HepG2 (cell line): ENCODE data around the gene MAPRE3. TPM values are rescaled to one million over a fixed set of nuclear protein-coding genes. Genes with fewer than 3 reads are reported as not detected.

Experiments used
- ETV6 ChIP-seq: sonication (generic); formaldehyde crosslinking; conservative IDR thresholded peaks from 2 replicates; pipeline ENCODE4 v1.4.0; 2020; ENCODE audit warnings: missing genetic modification reagents
- IKZF4 ChIP-seq: sonication (generic); formaldehyde crosslinking; IDR thresholded peaks from 2 replicates; pipeline ENCODE4 v1.5.1; 2020; ENCODE audit warnings: borderline replicate concordance, mild to moderate bottlenecking, low read depth, missing genetic modification reagents; ENCODE audit errors: not compliant biosample characterization
- KLF13 ChIP-seq: sonication (generic); formaldehyde crosslinking; IDR thresholded peaks from 2 replicates; pipeline ENCODE4 v1.4.0; 2020; ENCODE audit warnings: mild to moderate bottlenecking, missing genetic modification reagents
- MEF2D ChIP-seq: sonication (generic); formaldehyde crosslinking; IDR thresholded peaks from 2 replicates; pipeline ENCODE4 v1.5.1; 2020; ENCODE audit warnings: mild to moderate bottlenecking, missing genetic modification reagents
- MLLT10 ChIP-seq: sonication (generic); formaldehyde crosslinking; IDR thresholded peaks from 2 replicates; pipeline ENCODE4 v1.4.0; 2020; ENCODE audit warnings: missing genetic modification reagents
- PAWR ChIP-seq: sonication (generic); formaldehyde crosslinking; IDR thresholded peaks from 2 replicates; pipeline ENCODE4 v1.4.0; 2020; ENCODE audit warnings: missing genetic modification reagents, mild to moderate bottlenecking, borderline replicate concordance
- RNF2 ChIP-seq: fragments of 450-650 bp; conservative IDR thresholded peaks from 2 replicates; pipeline ENCODE4 v1.6.1; 2016; ENCODE audit warnings: low read depth
- SMC3 ChIP-seq: IDR thresholded peaks from 2 replicates; pipeline ENCODE4 v1.6.1; 2011; ENCODE audit warnings: low read length, improper control_type of control experiment
- YEATS2 ChIP-seq: sonication (generic); formaldehyde crosslinking; IDR thresholded peaks from 2 replicates; pipeline ENCODE4 v1.4.0; 2020; ENCODE audit warnings: missing genetic modification reagents, borderline replicate concordance
- ZNF138 ChIP-seq: sonication (generic); formaldehyde crosslinking; IDR thresholded peaks from 2 replicates; pipeline ENCODE4 v1.5.0; 2020; ENCODE audit warnings: mild to moderate bottlenecking, low read depth, missing genetic modification reagents
- ZNF326 ChIP-seq: sonication (generic); formaldehyde crosslinking; IDR thresholded peaks from 2 replicates; pipeline ENCODE4 v1.4.0; 2020; ENCODE audit warnings: missing genetic modification reagents, borderline replicate concordance
- ZNF337 ChIP-seq: sonication (generic); formaldehyde crosslinking; IDR thresholded peaks from 2 replicates; pipeline ENCODE4 v1.5.1; 2020; ENCODE audit warnings: missing genetic modification reagents, low read depth, mild to moderate bottlenecking, borderline replicate concordance
- ZNF430 ChIP-seq: sonication (generic); formaldehyde crosslinking; IDR thresholded peaks from 2 replicates; pipeline ENCODE4 v1.9.0; 2021; ENCODE audit warnings: mild to moderate bottlenecking, missing genetic modification reagents
- ZNF749 ChIP-seq: sonication (generic); formaldehyde crosslinking; IDR thresholded peaks from 2 replicates; pipeline ENCODE4 v1.8.0; 2022; ENCODE audit warnings: mild to moderate bottlenecking, missing genetic modification reagents, moderate library complexity, borderline replicate concordance
- polyA plus RNA-seq, 8 experiments: library from polyadenylated mRNA; depleted of rRNA in 3 of 8; stranded (reverse) in 7 of 8; unstranded in 1 of 8; fragments of >200 nt; fragmentation: Illumina TruSeq in 4 of 8; extraction: Trizol in 4 of 8; gene quantifications; 2 replicates each; pipeline versions ENCODE4 v1.2.1 to v1.2.3, GENCODE V29; 2011 to 2016; ENCODE audit warnings: low read depth in 4 of 8, missing spikeins in 1 of 8, mixed read lengths in 1 of 8; ENCODE audit not compliant: insufficient read depth in 1 of 8
- total RNA-seq, 5 experiments: library from RNA; depleted of rRNA; stranded (reverse); fragments of >200 nt; fragmentation: Illumina TruSeq; extraction: Trizol; gene quantifications; 2 replicates each; pipeline ENCODE4 v1.2.3, GENCODE V29; 2016; ENCODE audit warnings: low read depth in 1 of 5
- TF ChIP-seq, protein P1 (sequence below): IDR thresholded peaks from 2 replicates; pipeline ENCODE4 v1.6.1; 2016; ENCODE audit warnings: control low read depth
- TF ChIP-seq, protein P2 (sequence below): IDR thresholded peaks from 2 replicates; pipeline ENCODE4 v1.6.1; 2016
- TF ChIP-seq, protein P3 (sequence below): sonication (generic); formaldehyde crosslinking; IDR thresholded peaks from 2 replicates; pipeline ENCODE4 v1.5.1; 2020; ENCODE audit warnings: missing genetic modification reagents, mild to moderate bottlenecking, borderline replicate concordance
- TF ChIP-seq, protein P4 (sequence below): sonication (generic); formaldehyde crosslinking; IDR thresholded peaks from 2 replicates; pipeline ENCODE4 v1.4.0; 2020; ENCODE audit warnings: missing genetic modification reagents
- TF ChIP-seq, protein P5 (sequence below): sonication (generic); formaldehyde crosslinking; IDR thresholded peaks from 2 replicates; pipeline ENCODE4 v1.5.0; 2020; ENCODE audit warnings: mild to moderate bottlenecking, missing genetic modification reagents

MAPRE3 gene
- total and polyA plus RNA-seq, 2 of the 13 experiments (the other 11 are each of a cell fraction or from before 2014, with no cell fraction given) = 0.31 to 0.91 TPM

DNA sequence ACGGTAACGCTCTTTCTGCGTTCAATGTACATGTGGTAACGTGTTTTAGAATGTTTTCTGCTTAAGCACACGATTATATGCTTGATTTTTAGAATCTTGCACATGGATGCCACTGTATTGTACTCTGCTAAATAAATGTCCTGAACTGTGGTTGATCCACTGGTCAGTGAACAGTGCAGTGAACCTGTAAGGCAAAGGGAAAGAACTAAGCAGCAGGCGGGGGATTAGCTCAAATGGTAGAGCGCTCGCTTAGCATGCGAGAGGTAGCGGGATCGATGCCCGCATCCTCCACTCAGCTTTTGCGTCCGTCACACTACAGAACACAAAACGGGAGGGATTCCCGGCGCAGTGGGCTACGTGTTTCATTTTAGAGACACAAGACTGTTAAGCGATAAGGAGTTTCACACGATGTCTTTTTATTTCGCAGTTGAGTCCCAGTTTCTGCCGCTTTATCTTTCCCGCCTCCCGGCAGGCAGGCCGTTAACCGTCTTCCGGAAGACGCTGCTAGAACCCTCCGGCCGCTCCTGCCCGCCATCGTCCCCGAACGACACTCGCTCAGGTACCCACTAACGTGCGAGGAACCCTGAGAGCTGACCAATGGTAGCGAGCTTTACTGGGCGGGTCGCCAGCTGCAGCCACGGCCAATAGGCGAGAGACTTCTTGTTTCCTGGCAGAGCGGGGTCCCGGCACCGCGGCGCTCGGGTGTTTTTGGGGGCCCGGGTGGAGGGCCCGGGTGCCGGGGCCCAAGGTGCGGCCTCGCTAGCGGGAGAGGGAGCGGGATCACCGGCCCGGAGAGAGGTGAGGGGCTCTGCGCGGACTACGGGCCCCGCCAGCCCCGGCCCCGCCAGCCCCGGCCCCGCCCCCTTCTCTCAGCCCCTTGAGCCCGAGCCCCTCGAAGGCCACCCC, 80.8 kb downstream of the MAPRE3 start, which contains the start of gene AGBL5 (continued):
- TF ChIP-seq IKZF4 (peak; percentile 79), KLF13 (CRISPR knock-in tag) (no peak; the same call in 1 of the 2 replicates), PAWR (CRISPR knock-in tag) (peak; percentile 87; the same call in 1 of the 2 replicates), ZNF749 (CRISPR knock-in tag) (no peak; the same call in 1 of the 2 replicates), ETV6 (CRISPR knock-in tag) (peak; percentile 93), YEATS2 (CRISPR knock-in tag) (peak; percentile 82), SMC3 (no peak), MEF2D (CRISPR knock-in tag) (peak; percentile 95), ZNF430 (CRISPR knock-in tag) (no peak; the same call in 1 of the 2 replicates), ZNF326 (no peak), RNF2 (peak; percentile 92), ZNF138 (CRISPR knock-in tag) (peak; percentile 97), MLLT10 (CRISPR knock-in tag) (no peak), ZNF337 (CRISPR knock-in tag) (0 out of 2 replicates have a peak, but pooled peaks have one; percentile 73)
- TF ChIP-seq, protein P1, sequence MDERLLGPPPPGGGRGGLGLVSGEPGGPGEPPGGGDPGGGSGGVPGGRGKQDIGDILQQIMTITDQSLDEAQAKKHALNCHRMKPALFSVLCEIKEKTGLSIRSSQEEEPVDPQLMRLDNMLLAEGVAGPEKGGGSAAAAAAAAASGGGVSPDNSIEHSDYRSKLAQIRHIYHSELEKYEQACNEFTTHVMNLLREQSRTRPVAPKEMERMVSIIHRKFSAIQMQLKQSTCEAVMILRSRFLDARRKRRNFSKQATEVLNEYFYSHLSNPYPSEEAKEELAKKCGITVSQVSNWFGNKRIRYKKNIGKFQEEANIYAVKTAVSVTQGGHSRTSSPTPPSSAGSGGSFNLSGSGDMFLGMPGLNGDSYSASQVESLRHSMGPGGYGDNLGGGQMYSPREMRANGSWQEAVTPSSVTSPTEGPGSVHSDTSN (CRISPR knock-in tag) = 0 out of 2 replicates have a peak, but pooled peaks have one; percentile 24
- TF ChIP-seq, protein P2, sequence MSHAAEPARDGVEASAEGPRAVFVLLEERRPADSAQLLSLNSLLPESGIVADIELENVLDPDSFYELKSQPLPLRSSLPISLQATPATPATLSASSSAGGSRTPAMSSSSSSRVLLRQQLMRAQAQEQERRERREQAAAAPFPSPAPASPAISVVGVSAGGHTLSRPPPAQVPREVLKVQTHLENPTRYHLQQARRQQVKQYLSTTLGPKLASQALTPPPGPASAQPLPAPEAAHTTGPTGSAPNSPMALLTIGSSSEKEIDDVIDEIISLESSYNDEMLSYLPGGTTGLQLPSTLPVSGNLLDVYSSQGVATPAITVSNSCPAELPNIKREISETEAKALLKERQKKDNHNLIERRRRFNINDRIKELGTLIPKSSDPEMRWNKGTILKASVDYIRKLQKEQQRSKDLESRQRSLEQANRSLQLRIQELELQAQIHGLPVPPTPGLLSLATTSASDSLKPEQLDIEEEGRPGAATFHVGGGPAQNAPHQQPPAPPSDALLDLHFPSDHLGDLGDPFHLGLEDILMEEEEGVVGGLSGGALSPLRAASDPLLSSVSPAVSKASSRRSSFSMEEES (CRISPR knock-in tag) = peak; percentile 84
- TF ChIP-seq, protein P3, sequence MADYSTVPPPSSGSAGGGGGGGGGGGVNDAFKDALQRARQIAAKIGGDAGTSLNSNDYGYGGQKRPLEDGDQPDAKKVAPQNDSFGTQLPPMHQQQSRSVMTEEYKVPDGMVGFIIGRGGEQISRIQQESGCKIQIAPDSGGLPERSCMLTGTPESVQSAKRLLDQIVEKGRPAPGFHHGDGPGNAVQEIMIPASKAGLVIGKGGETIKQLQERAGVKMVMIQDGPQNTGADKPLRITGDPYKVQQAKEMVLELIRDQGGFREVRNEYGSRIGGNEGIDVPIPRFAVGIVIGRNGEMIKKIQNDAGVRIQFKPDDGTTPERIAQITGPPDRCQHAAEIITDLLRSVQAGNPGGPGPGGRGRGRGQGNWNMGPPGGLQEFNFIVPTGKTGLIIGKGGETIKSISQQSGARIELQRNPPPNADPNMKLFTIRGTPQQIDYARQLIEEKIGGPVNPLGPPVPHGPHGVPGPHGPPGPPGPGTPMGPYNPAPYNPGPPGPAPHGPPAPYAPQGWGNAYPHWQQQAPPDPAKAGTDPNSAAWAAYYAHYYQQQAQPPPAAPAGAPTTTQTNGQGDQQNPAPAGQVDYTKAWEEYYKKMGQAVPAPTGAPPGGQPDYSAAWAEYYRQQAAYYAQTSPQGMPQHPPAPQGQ (CRISPR knock-in tag) = peak; percentile 98; the same call in 1 of the 2 replicates
- TF ChIP-seq, protein P4, sequence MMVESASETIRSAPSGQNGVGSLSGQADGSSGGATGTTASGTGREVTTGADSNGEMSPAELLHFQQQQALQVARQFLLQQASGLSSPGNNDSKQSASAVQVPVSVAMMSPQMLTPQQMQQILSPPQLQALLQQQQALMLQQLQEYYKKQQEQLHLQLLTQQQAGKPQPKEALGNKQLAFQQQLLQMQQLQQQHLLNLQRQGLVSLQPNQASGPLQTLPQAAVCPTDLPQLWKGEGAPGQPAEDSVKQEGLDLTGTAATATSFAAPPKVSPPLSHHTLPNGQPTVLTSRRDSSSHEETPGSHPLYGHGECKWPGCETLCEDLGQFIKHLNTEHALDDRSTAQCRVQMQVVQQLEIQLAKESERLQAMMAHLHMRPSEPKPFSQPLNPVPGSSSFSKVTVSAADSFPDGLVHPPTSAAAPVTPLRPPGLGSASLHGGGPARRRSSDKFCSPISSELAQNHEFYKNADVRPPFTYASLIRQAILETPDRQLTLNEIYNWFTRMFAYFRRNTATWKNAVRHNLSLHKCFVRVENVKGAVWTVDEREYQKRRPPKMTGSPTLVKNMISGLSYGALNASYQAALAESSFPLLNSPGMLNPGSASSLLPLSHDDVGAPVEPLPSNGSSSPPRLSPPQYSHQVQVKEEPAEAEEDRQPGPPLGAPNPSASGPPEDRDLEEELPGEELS (CRISPR knock-in tag) = peak; percentile 78
- TF ChIP-seq, protein P5, sequence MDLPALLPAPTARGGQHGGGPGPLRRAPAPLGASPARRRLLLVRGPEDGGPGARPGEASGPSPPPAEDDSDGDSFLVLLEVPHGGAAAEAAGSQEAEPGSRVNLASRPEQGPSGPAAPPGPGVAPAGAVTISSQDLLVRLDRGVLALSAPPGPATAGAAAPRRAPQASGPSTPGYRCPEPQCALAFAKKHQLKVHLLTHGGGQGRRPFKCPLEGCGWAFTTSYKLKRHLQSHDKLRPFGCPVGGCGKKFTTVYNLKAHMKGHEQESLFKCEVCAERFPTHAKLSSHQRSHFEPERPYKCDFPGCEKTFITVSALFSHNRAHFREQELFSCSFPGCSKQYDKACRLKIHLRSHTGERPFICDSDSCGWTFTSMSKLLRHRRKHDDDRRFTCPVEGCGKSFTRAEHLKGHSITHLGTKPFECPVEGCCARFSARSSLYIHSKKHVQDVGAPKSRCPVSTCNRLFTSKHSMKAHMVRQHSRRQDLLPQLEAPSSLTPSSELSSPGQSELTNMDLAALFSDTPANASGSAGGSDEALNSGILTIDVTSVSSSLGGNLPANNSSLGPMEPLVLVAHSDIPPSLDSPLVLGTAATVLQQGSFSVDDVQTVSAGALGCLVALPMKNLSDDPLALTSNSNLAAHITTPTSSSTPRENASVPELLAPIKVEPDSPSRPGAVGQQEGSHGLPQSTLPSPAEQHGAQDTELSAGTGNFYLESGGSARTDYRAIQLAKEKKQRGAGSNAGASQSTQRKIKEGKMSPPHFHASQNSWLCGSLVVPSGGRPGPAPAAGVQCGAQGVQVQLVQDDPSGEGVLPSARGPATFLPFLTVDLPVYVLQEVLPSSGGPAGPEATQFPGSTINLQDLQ (CRISPR knock-in tag) = peak; percentile 93
